H9 (cell line): ENCODE results near the gene RUNX2. TPM values are rescaled to one million over a fixed set of nuclear protein-coding genes. Genes with fewer than 3 reads are reported as not detected.

Experiments used
- DNase-seq: peaks from one replicate; pipeline ENCODE4 v3.0.0-alpha.2; 2017
- H2AFZ ChIP-seq: one replicate; pipeline ENCODE4 v1.6.1; 2013; ENCODE audit warnings: mild to moderate bottlenecking, low read length, control low read depth, moderate library complexity
- H2AK5ac ChIP-seq: 2 replicates; pipeline ENCODE4 v1.6.1; 2013; ENCODE audit warnings: low read length, control low read depth, mixed read lengths; ENCODE audit not compliant: insufficient read length
- H2BK120ac ChIP-seq: one replicate; pipeline ENCODE4 v1.6.1; 2013; ENCODE audit warnings: low read depth, mild to moderate bottlenecking, low read length, control low read depth, inconsistent platforms; ENCODE audit not compliant: poor library complexity, severe bottlenecking
- H2BK12ac ChIP-seq: 2 replicates; pipeline ENCODE4 v1.6.1; 2013; ENCODE audit warnings: low read length, control low read depth, mixed read lengths, low read depth; ENCODE audit not compliant: insufficient read length
- H2BK15ac ChIP-seq: 2 replicates; pipeline ENCODE4 v1.6.1; 2013; ENCODE audit warnings: low read depth, low read length, control low read depth
- H2BK20ac ChIP-seq: one replicate; pipeline ENCODE4 v1.6.1; 2013; ENCODE audit warnings: low read depth, mild to moderate bottlenecking, low read length, control low read depth, inconsistent platforms; ENCODE audit not compliant: poor library complexity, severe bottlenecking
- H2BK5ac ChIP-seq: 2 replicates; pipeline ENCODE4 v1.6.1; 2013; ENCODE audit warnings: low read length, control low read depth, mixed read lengths; ENCODE audit not compliant: insufficient read length
- H3K14ac ChIP-seq: 2 replicates; pipeline ENCODE4 v1.6.1; 2013; ENCODE audit warnings: low read length, control low read depth; ENCODE audit not compliant: insufficient read depth
- H3K18ac ChIP-seq: 2 replicates; pipeline ENCODE4 v1.6.1; 2013; ENCODE audit warnings: low read depth, mild to moderate bottlenecking, mixed read lengths, low read length, control low read depth; ENCODE audit not compliant: insufficient read length
- H3K23ac ChIP-seq: 2 replicates; pipeline ENCODE4 v1.6.1; 2013; ENCODE audit warnings: low read length, control low read depth, mixed read lengths, low read depth; ENCODE audit not compliant: insufficient read length
- H3K23me2 ChIP-seq: 2 replicates; pipeline ENCODE4 v1.6.1; 2013; ENCODE audit warnings: low read depth, mild to moderate bottlenecking, mixed read lengths, low read length, control low read depth; ENCODE audit not compliant: insufficient read length, poor library complexity, severe bottlenecking
- H3K27ac ChIP-seq: 2 replicates; pipeline ENCODE4 v1.5.1; 2013; ENCODE audit warnings: low read length, control low read depth, mixed read lengths, low read depth; ENCODE audit not compliant: insufficient read length
- H3K27me3 ChIP-seq: 2 replicates; pipeline ENCODE4 v1.6.1; 2013; ENCODE audit warnings: low read length, control low read depth, inconsistent platforms; ENCODE audit not compliant: insufficient read depth
- H3K4ac ChIP-seq: 2 replicates; pipeline ENCODE4 v1.6.1; 2013; ENCODE audit warnings: low read depth, mild to moderate bottlenecking, control low read depth, inconsistent platforms, low read length, moderate library complexity
- H3K4me1 ChIP-seq: 2 replicates; pipeline ENCODE4 v1.6.1; 2013; ENCODE audit warnings: low read length, control low read depth, inconsistent platforms; ENCODE audit not compliant: insufficient read depth
- H3K4me2 ChIP-seq: 2 replicates; pipeline ENCODE4 v1.6.1; 2013; ENCODE audit warnings: low read length, control low read depth, mixed read lengths; ENCODE audit not compliant: insufficient read length, insufficient read depth
- H3K56ac ChIP-seq: 2 replicates; pipeline ENCODE4 v1.6.1; 2013; ENCODE audit warnings: low read depth, mild to moderate bottlenecking, mixed read lengths, low read length, control low read depth; ENCODE audit not compliant: insufficient read length
- H3K79me1 ChIP-seq: 2 replicates; pipeline ENCODE4 v1.6.1; 2013; ENCODE audit warnings: low read depth, mild to moderate bottlenecking, moderate library complexity, low read length, control low read depth, inconsistent platforms; ENCODE audit not compliant: insufficient read depth, poor library complexity, severe bottlenecking
- H3K79me2 ChIP-seq: 2 replicates; pipeline ENCODE4 v1.6.1; 2013; ENCODE audit warnings: low read length, control low read depth, inconsistent platforms; ENCODE audit not compliant: insufficient read depth
- H3K9ac ChIP-seq: 2 replicates; pipeline ENCODE4 v1.6.1; 2013; ENCODE audit warnings: low read length, control low read depth, mixed read lengths; ENCODE audit not compliant: insufficient read length; ENCODE audit errors: extremely low read depth
- H3K9me3 ChIP-seq: one replicate; pipeline ENCODE4 v1.6.1; 2013; ENCODE audit warnings: low read depth, low read length, inconsistent platforms; ENCODE audit not compliant: control insufficient read depth
- H3T11ph ChIP-seq: one replicate; pipeline ENCODE4 v1.6.1; 2013; ENCODE audit warnings: mild to moderate bottlenecking, low read length, control low read depth, inconsistent platforms
- H4K20me1 ChIP-seq: one replicate; pipeline ENCODE4 v1.6.1; 2013; ENCODE audit not compliant: control insufficient read depth, insufficient read length, insufficient read depth
- H4K5ac ChIP-seq: 2 replicates; pipeline ENCODE4 v1.6.1; 2013; ENCODE audit warnings: low read depth, mild to moderate bottlenecking, mixed read lengths, low read length, control low read depth; ENCODE audit not compliant: insufficient read length
- H4K8ac ChIP-seq: replicated peaks from 2 replicates; pipeline ENCODE4 v1.6.1; 2013; ENCODE audit warnings: low read length, control low read depth, mixed read lengths, low read depth; ENCODE audit not compliant: insufficient read length
- H4K91ac ChIP-seq: 2 replicates; pipeline ENCODE4 v1.6.1; 2013; ENCODE audit warnings: low read depth, mild to moderate bottlenecking, moderate library complexity, mixed read lengths, low read length, control low read depth; ENCODE audit not compliant: insufficient read length
- H3K27ac Mint-ChIP-seq, 3 experiments: 2 replicates in 2 of 3; 3 replicates in 1 of 3; pipeline ENCODE4 v1.8.0; 2020 to 2021; ENCODE audit warnings: mixed read lengths in 3 of 3, mild to moderate bottlenecking in 1 of 3, moderate library complexity in 1 of 3
- H3K27me3 Mint-ChIP-seq: 2 replicates; pipeline ENCODE4 v1.8.0; 2021; ENCODE audit warnings: low read depth, mild to moderate bottlenecking, moderate library complexity, mixed read lengths
- H3K36me3 Mint-ChIP-seq, 3 experiments: 2 replicates in 2 of 3; 3 replicates in 1 of 3; pipeline ENCODE4 v1.8.0; 2020 to 2021; ENCODE audit warnings: low read depth in 3 of 3, mixed read lengths in 3 of 3; ENCODE audit not compliant: insufficient read depth in 1 of 3
- H3K4me1 Mint-ChIP-seq, 2 experiments: 2 replicates each; pipeline ENCODE4 v1.8.0; 2020; ENCODE audit warnings: mixed read lengths in 2 of 2
- H3K4me3 Mint-ChIP-seq, 2 experiments: 2 replicates in 1 of 2; 3 replicates in 1 of 2; pipeline ENCODE4 v1.8.0; 2020 to 2021; ENCODE audit warnings: mild to moderate bottlenecking in 2 of 2, mixed read lengths in 2 of 2, moderate library complexity in 1 of 2
- H3K9me3 Mint-ChIP-seq, 2 experiments: 2 replicates in 1 of 2; 3 replicates in 1 of 2; pipeline ENCODE4 v1.8.0; 2020; ENCODE audit warnings: mild to moderate bottlenecking in 2 of 2, mixed read lengths in 2 of 2, moderate library complexity in 1 of 2
- CTCF ChIP-seq: fragments of 200-600 bp; sonication (generic); conservative IDR thresholded peaks from 3 replicates; pipeline ENCODE4 v1.8.0; 2021; ENCODE audit warnings: antibody characterized with exemption, mild to moderate bottlenecking
- WGBS: extraction: QIAGEN DNeasy Blood & Tissue Kit; methylation state at CpG from one replicate; pipeline ENCODE4 v1.1.7; 2013; ENCODE audit warnings: missing lambda C conversion rate, low lambda C conversion rate, mixed read lengths; ENCODE audit not compliant: insufficient read length; ENCODE audit errors: extremely low coverage; 5-methylcytosine and 5-hydroxymethylcytosine counted together
- total RNA-seq: library from RNA; stranded (reverse); gene quantifications from 2 replicates; pipeline ENCODE4 v1.2.1, GENCODE V29; 2021

RUNX2 gene
- total RNA-seq, 1 experiment from 2014 or later, result 0.15 TPM

GRCh38 chr6:45351667-45352066 lies 23.5 kb downstream of the RUNX2 start:
- no peaks in the 10 kb centered on the region for H3K9me3 Mint-ChIP-seq
- H3K9ac ChIP-seq, result no peak overlapping the region
- peaks cover 0 to 8% of the 10 kb centered on the region in 2 experiments; a peak in 3 of 4 replicates for H3K4me1 Mint-ChIP-seq
- H4K8ac ChIP-seq, result no peak overlapping the region
- H3K9me3 ChIP-seq, result no peaks in the 10 kb centered on the region
- H3K79me1 ChIP-seq, result no peaks in the 10 kb centered on the region
- no peak overlapping the region for H2BK12ac ChIP-seq
- no peak overlapping the region for H2BK15ac ChIP-seq
- WGBS, result 100% methylated on average over 1 of the region's 1 CpG
- no peak overlapping the region for H3T11ph ChIP-seq
- DNase-seq, result no peak
- no peak overlapping the region for H2AFZ ChIP-seq
- no peaks in the 10 kb centered on the region; a peak in 1 of 7 replicates for H3K36me3 Mint-ChIP-seq
- no peaks in the 10 kb centered on the region for H3K4me1 ChIP-seq
- H4K5ac ChIP-seq, result no peak overlapping the region
- H3K27me3 Mint-ChIP-seq, result no peaks in the 10 kb centered on the region
- H3K18ac ChIP-seq, result no peak overlapping the region
- no peak overlapping the region for H2AK5ac ChIP-seq
- no peak overlapping the region for H2BK5ac ChIP-seq
- no peak overlapping the region for H3K56ac ChIP-seq
- no peak overlapping the region for H3K14ac ChIP-seq
- no peak overlapping the region for H4K91ac ChIP-seq
- no peaks in the 10 kb centered on the region for H3K23me2 ChIP-seq
- H4K20me1 ChIP-seq, result no peaks in the 10 kb centered on the region
- H3K27me3 ChIP-seq, result no peaks in the 10 kb centered on the region
- no peak overlapping the region for H2BK120ac ChIP-seq
- H3K23ac ChIP-seq, result no peak overlapping the region
- no peak overlapping the region for H3K4ac ChIP-seq
- H3K79me2 ChIP-seq, result no peaks in the 10 kb centered on the region
- no peak overlapping the region for H3K4me2 ChIP-seq
- H3K27ac Mint-ChIP-seq, result peak overlapping the region in 1 of 3 experiments; percentile 6; a peak in 2 of 7 replicates
- H2BK20ac ChIP-seq, result no peak overlapping the region
- no peak overlapping the region for H3K4me3 Mint-ChIP-seq
- no peak overlapping the region for H3K27ac ChIP-seq
- TF ChIP-seq CTCF, result no peak
